Large intestine (tissue), 3 donors: ENCODE results near the gene MTMR2. TPM values are rescaled to one million over a fixed set of nuclear protein-coding genes. Genes with fewer than 3 reads are reported as not detected.
A peak's percentile ranks its signal among the peaks of the same experiment; 100 is the strongest.

Source experiments
- DNase-seq, 2 donors: peaks; one replicate each; pipeline versions ENCODE4 v3.0.0 to v3.0.0-alpha.2; 2013
- H3K27ac ChIP-seq: one replicate; pipeline ENCODE4 v1.5.1; 2013; ENCODE audit warnings: low read length
- H3K27me3 ChIP-seq: 2 replicates; pipeline ENCODE4 v1.6.1; 2013; ENCODE audit warnings: low read length; ENCODE audit not compliant: control insufficient read depth, insufficient read depth
- H3K36me3 ChIP-seq: 2 replicates; pipeline ENCODE4 v1.6.1; 2013; ENCODE audit warnings: low read length; ENCODE audit not compliant: control insufficient read depth, insufficient read depth
- H3K4me1 ChIP-seq: one replicate; pipeline ENCODE4 v1.6.1; 2013; ENCODE audit warnings: low read length; ENCODE audit not compliant: control insufficient read depth, insufficient read depth
- H3K4me3 ChIP-seq: one replicate; pipeline ENCODE4 v1.5.1; 2013; ENCODE audit warnings: low read length
- H3K9me3 ChIP-seq: one replicate; pipeline ENCODE4 v1.6.1; 2013; ENCODE audit warnings: mild to moderate bottlenecking, low read depth, low read length, moderate library complexity; ENCODE audit not compliant: control insufficient read depth
- WGBS: methylation state at CpG from one replicate; pipeline ENCODE4 v1.1.5; 2013; ENCODE audit warnings: low lambda C conversion rate; ENCODE audit not compliant: insufficient coverage; 5-methylcytosine and 5-hydroxymethylcytosine counted together
- polyA plus RNA-seq: library from polyadenylated mRNA; unstranded; fragments of 120-200 nt; gene quantifications from one replicate; pipeline ENCODE4 v1.2.1, GENCODE V29; 2013

Gene MTMR2
- polyA plus RNA-seq, 1 donor: 27.7 TPM

GRCh38 chr11:95796501-95796900 lies 127.4 kb downstream of the MTMR2 start:
- 14% methylated on average over 1 of the region's 4 CpGs for WGBS
- H3K4me3 ChIP-seq: no peak overlapping the region
- peak in 1 of 2 donors; percentile 30 for DNase-seq
- H3K27me3 ChIP-seq: no peaks in the 10 kb centered on the region
- H3K9me3 ChIP-seq: no peaks in the 10 kb centered on the region
- H3K27ac ChIP-seq: peak overlapping the region; percentile 14
- peaks cover 12% of the 10 kb centered on the region for H3K4me1 ChIP-seq
- H3K36me3 ChIP-seq: peaks cover 14% of the 10 kb centered on the region

DNA sequence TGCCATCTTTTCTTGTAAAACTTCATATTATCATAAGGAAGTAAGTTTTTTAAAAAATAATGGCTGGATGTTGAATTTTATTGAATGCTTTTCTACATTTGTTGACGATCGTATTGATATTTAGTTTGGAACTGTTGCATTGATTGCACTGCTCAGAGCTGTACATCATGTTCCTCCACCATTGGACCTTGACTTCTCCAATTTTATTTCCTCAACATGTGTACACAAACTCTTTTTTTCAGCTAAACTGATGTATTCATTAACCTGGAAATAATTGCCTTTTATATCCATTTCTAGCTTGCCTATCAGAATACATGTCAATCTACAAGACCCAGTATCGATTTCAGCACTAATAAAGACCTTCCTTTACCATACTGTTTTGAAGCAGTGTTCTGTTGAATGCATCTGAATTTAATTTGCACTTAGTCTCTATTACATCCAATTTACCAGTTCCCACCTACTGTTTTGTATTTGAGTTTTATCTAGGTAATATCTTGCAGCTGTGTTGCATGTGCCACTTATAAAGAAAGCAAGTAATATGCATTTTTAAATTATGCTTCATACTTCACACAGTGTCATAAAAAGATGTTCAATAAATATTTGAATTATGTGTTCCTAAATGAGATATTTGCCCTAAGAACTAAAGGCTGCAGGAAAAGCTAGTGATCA lies 128.1 kb downstream of the MTMR2 start:
- DNase-seq: peak in 1 of 2 donors; percentile 59
- Histone ChIP-seq H3K27me3 (no peaks in the 10 kb centered on the region), H3K4me1 (peaks cover 12% of the 10 kb centered on the region), H3K27ac (no peak overlapping the region), H3K9me3 (no peaks in the 10 kb centered on the region), H3K36me3 (peaks cover 14% of the 10 kb centered on the region), H3K4me3 (no peak overlapping the region)
- no CpG with 5 or more reads among the region's 3 CpGs for WGBS

DNA sequence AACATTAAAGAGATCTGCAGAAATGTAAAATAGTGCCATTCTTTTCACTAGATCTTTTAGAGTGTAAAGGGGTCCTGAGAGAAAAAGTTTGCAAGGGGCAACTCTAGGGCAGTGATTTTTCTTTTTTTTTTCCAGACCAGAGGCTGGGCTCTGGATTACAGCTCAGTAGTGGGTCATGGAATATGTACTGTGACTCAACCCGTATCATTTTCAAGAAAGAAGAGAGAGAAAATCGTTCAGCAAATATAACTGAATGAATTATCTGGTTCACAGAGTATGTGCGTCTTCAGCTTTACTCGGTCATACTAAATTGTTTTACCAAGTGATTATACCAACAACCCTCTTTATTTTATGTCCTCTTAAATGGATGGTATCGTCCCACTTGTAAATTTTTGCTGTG lies 129.8 kb downstream of the MTMR2 start:
- WGBS: 84% methylated on average over 4 of the region's 5 CpGs
- DNase-seq: no peak
- no peak overlapping the region for H3K4me3 ChIP-seq
- no peak overlapping the region for H3K27ac ChIP-seq
- H3K9me3 ChIP-seq: no peaks in the 10 kb centered on the region
- H3K27me3 ChIP-seq: no peaks in the 10 kb centered on the region
- H3K4me1 ChIP-seq: peaks cover 12% of the 10 kb centered on the region
- H3K36me3 ChIP-seq: no peaks in the 10 kb centered on the region

GRCh38 chr11:95793116-95793515 lies 130.8 kb downstream of the MTMR2 start:
- no peak for DNase-seq
- Histone ChIP-seq H3K36me3 (no peaks in the 10 kb centered on the region), H3K9me3 (no peaks in the 10 kb centered on the region), H3K27me3 (no peaks in the 10 kb centered on the region), H3K4me3 (no peak overlapping the region), H3K27ac (no peak overlapping the region), H3K4me1 (peaks cover 17% of the 10 kb centered on the region)
- no CpG with 5 or more reads among the region's 4 CpGs for WGBS

DNA sequence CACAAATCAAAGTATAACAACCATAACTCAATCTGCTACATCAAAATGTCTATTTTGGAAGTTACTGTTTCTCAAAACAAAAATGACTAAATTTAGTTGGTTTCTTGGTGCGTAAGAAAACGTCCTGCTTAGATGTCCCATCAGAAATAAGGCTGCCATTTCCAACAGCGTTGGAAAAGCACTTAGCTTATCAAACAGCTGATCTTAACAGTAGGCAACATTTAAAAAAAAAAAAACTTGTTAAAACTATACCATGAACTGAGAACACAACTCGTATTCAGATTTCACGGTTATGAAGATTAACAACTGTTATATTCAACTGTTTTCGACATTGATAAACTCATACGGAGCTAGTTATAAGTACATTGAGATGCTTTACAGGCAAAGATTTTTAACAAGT lies 131.2 kb downstream of the MTMR2 start:
- no peaks in the 10 kb centered on the region for H3K36me3 ChIP-seq
- H3K27me3 ChIP-seq: no peaks in the 10 kb centered on the region
- no peak overlapping the region for H3K4me3 ChIP-seq
- DNase-seq: no peak
- no peak overlapping the region for H3K27ac ChIP-seq
- H3K9me3 ChIP-seq: no peaks in the 10 kb centered on the region
- H3K4me1 ChIP-seq: peaks cover 18% of the 10 kb centered on the region
- 96% methylated on average over 4 of the region's 7 CpGs for WGBS

DNA sequence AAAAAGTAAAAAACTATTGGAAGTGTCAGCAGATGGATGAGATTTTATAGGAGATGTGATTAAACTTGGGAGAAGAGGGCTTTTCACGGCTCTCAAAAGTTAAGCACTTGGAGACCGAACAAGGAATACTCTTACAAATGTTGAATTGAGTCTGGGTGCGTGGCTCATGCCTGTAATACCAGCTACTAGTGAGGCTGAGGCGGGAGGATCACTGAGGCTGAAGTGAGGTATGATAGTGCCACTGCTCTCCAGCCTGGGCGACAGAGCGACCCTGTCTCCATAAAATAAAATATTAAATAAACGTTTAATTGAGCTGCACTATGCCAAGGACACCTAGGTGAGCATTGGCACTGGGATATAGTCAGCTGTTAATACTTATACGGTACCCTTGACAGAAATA lies 131.7 kb downstream of the MTMR2 start:
- no peak for DNase-seq
- peak overlapping the region; percentile 92 for H3K4me3 ChIP-seq
- WGBS: no CpG with 5 or more reads among the region's 8 CpGs
- no peaks in the 10 kb centered on the region for H3K9me3 ChIP-seq
- no peak overlapping the region for H3K27ac ChIP-seq
- H3K36me3 ChIP-seq: peaks cover 2% of the 10 kb centered on the region
- H3K27me3 ChIP-seq: no peaks in the 10 kb centered on the region
- H3K4me1 ChIP-seq: peaks cover 18% of the 10 kb centered on the region

DNA sequence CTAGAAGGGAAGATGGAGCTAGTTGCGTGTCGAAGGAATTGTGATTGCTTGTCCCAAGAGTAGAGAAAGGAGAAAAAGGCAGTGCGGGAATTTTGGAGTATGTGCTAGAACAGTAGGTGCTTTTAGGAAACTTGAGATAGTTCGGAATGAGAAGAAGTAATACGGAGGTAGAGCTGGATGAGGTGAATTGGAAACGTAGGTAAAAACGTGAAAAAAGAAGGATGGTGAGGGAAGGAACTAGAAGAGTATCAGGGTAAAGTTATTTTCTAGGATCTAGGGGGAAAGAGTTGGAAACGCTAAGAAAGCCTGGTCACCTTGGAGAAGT lies 132.2 kb downstream of the MTMR2 start:
- Histone ChIP-seq H3K36me3 (peaks cover 5% of the 10 kb centered on the region), H3K27ac (peak overlapping the region; percentile 95), H3K9me3 (no peaks in the 10 kb centered on the region), H3K4me1 (peaks cover 16% of the 10 kb centered on the region), H3K4me3 (peak overlapping the region; percentile 92), H3K27me3 (no peaks in the 10 kb centered on the region)
- WGBS: 24% methylated on average over 8 of the region's 8 CpGs
- DNase-seq: no peak

DNA sequence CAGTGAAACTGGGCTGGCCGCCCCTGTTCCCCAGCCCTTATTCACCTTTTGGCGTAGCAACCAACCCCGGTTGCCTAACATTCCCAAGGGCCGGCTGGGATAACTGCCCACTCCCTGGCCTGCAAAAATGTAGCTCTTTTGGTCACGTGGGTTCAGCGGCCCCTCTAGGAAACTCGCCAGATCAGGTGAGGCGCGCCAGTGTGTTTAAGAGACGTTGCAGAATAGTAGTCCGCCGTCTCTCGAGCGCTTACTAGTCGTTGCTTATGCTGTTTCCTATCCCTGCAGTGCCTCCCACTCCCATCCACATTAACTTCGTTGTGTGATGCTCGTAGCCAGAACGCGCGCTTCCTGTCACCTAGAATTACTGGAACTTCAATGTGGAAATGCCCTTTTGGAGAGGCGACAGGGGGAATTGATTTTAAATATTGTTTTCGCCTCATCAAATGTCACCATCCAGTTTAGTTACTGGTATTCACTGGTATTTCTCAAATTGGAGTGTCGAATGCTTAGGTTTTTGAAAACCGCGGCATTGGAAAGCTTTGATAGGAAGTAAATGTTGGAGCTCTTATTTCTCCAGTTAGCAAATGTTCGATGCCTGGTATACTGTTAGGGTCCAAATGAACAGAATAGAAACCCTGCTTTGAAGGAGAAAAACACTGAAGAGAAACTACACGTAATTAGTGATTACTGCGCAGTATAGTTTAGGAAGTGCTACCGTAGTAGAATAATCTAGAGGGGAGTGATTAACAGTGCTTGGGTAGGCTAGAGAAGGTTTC lies 132.8 kb downstream of the MTMR2 start:
- peak; percentile 63 to 87 for DNase-seq
- WGBS: 10% methylated on average over 7 of the region's 29 CpGs
- H3K4me3 ChIP-seq: peak overlapping the region; percentile 92
- H3K4me1 ChIP-seq: peaks cover 13% of the 10 kb centered on the region
- no peaks in the 10 kb centered on the region for H3K9me3 ChIP-seq
- H3K36me3 ChIP-seq: peaks cover 6% of the 10 kb centered on the region
- peak overlapping the region; percentile 95 for H3K27ac ChIP-seq
- H3K27me3 ChIP-seq: no peaks in the 10 kb centered on the region

- peaks cover 13% of the 10 kb centered on the region for H3K4me1 ChIP-seq
- H3K27me3 ChIP-seq: no peaks in the 10 kb centered on the region
- peak; percentile 97 to 98 for DNase-seq
- H3K27ac ChIP-seq: peak within 1 kb of the TSS; percentile 95
- H3K9me3 ChIP-seq: no peaks in the 10 kb centered on the region
- H3K4me3 ChIP-seq: peak within 1 kb of the TSS; percentile 92
- H3K36me3 ChIP-seq: peaks cover 12% of the 10 kb centered on the region
- WGBS: no CpG with 5 or more reads among the region's 55 CpGs
Observed at GRCh38 chr11:95790123-95790932, 133.6 kb downstream of the MTMR2 start, which contains the start of gene CEP57. TSS of gene CEP57 (plus strand) at chr11:95790498. CDS start at chr11:95790699, 201 bp downstream.

- DNase-seq: peak; percentile 99 to 100
- Histone ChIP-seq H3K36me3 (peaks cover 15% of the 10 kb centered on the region), H3K4me1 (peaks cover 13% of the 10 kb centered on the region), H3K27ac (peak within 1 kb of the TSS; percentile 95), H3K4me3 (peak within 1 kb of the TSS; percentile 92), H3K9me3 (no peaks in the 10 kb centered on the region), H3K27me3 (no peaks in the 10 kb centered on the region)
- WGBS: no CpG with 5 or more reads among the region's 62 CpGs
Observed at GRCh38 chr11:95789506-95790122, 134.3 kb downstream of the MTMR2 start, which contains the start of gene FAM76B. TSS of gene FAM76B (minus strand) at chr11:95789782. CDS start at chr11:95789478, 304 bp downstream.
